Measurements from ENCODE around the gene TSKU.
A peak's percentile ranks its signal among the peaks of the same experiment; 100 is the strongest.

The TSKU gene

DNA sequence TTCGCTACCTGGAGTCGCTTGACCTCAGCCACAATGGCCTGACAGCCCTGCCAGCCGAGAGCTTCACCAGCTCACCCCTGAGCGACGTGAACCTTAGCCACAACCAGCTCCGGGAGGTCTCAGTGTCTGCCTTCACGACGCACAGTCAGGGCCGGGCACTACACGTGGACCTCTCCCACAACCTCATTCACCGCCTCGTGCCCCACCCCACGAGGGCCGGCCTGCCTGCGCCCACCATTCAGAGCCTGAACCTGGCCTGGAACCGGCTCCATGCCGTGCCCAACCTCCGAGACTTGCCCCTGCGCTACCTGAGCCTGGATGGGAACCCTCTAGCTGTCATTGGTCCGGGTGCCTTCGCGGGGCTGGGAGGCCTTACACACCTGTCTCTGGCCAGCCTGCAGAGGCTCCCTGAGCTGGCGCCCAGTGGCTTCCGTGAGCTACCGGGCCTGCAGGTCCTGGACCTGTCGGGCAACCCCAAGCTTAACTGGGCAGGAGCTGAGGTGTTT, 12.8 kb downstream of the TSKU start:
- peaks cover 10 to 31% (median 18%) of the 10 kb centered on the region in 3 donors for H3K36me3 ChIP-seq

DNA sequence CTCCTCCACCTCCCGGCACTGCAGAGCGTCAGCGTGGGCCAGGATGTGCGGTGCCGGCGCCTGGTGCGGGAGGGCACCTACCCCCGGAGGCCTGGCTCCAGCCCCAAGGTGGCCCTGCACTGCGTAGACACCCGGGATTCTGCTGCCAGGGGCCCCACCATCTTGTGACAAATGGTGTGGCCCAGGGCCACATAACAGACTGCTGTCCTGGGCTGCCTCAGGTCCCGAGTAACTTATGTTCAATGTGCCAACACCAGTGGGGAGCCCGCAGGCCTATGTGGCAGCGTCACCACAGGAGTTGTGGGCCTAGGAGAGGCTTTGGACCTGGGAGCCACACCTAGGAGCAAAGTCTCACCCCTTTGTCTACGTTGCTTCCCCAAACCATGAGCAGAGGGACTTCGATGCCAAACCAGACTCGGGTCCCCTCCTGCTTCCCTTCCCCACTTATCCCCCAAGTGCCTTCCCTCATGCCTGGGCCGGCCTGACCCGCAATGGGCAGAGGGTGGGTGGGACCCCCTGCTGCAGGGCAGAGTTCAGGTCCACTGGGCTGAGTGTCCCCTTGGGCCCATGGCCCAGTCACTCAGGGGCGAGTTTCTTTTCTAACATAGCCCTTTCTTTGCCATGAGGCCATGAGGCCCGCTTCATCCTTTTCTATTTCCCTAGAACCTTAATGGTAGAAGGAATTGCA, 13.5 kb downstream of the TSKU start:
- peaks cover 0 to 57% (median 20%) of the 10 kb centered on the region in 4 donors for H3K4me1 ChIP-seq

More for the DNA sequence above, 12.8 kb downstream of the TSKU start:
- Histone ChIP-seq H3K27me3 (no peaks in the 10 kb centered on the region), H3K27ac (no peak overlapping the region), H3K4me1 (peaks cover 0 to 53% (median 17%) of the 10 kb centered on the region in 4 donors), H3K4me3 (no peak overlapping the region), H3K9me3 (no peaks in the 10 kb centered on the region)
- no peak for DNase-seq
- intact Hi-C loops (cut with DNase I; ENCODE audit: low total_unique reads) = no loop called here
- TF ChIP-seq, protein P1, sequence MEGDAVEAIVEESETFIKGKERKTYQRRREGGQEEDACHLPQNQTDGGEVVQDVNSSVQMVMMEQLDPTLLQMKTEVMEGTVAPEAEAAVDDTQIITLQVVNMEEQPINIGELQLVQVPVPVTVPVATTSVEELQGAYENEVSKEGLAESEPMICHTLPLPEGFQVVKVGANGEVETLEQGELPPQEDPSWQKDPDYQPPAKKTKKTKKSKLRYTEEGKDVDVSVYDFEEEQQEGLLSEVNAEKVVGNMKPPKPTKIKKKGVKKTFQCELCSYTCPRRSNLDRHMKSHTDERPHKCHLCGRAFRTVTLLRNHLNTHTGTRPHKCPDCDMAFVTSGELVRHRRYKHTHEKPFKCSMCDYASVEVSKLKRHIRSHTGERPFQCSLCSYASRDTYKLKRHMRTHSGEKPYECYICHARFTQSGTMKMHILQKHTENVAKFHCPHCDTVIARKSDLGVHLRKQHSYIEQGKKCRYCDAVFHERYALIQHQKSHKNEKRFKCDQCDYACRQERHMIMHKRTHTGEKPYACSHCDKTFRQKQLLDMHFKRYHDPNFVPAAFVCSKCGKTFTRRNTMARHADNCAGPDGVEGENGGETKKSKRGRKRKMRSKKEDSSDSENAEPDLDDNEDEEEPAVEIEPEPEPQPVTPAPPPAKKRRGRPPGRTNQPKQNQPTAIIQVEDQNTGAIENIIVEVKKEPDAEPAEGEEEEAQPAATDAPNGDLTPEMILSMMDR (IDR thresholded peaks at IDR 0.05) = no peak

DNA sequence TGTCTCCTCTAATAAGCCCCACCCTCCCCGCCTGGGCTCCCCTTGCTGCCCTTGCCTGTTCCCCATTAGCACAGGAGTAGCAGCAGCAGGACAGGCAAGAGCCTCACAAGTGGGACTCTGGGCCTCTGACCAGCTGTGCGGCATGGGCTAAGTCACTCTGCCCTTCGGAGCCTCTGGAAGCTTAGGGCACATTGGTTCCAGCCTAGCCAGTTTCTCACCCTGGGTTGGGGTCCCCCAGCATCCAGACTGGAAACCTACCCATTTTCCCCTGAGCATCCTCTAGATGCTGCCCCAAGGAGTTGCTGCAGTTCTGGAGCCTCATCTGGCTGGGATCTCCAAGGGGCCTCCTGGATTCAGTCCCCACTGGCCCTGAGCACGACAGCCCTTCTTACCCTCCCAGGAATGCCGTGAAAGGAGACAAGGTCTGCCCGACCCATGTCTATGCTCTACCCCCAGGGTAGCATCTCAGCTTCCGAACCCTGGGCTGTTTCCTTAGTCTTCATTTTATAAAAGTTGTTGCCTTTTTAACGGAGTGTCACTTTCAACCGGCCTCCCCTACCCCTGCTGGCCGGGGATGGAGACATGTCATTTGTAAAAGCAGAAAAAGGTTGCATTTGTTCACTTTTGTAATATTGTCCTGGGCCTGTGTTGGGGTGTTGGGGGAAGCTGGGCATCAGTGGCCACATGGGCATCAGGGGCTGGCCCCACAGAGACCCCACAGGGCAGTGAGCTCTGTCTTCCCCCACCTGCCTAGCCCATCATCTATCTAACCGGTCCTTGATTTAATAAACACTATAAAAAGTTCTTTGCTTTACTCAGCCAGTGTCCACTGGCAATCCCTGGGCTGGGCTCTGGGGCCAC, 14.4 kb downstream of the TSKU start:
- no peak for DNase-seq
- Histone ChIP-seq H3K36me3 (peaks cover 10 to 31% (median 18%) of the 10 kb centered on the region in 3 donors), H3K27ac (peak overlapping the region in 1 of 2 donors; percentile 63), H3K27me3 (no peaks in the 10 kb centered on the region), H3K9me3 (no peaks in the 10 kb centered on the region), H3K4me3 (no peak overlapping the region), H3K4me1 (peaks cover 0 to 61% (median 24%) of the 10 kb centered on the region in 4 donors)
- TF ChIP-seq, protein P1 (IDR thresholded peaks at IDR 0.05) = no peak
- intact Hi-C loops (cut with DNase I; ENCODE audit: low total_unique reads) = loop anchor here (2.0 kb wide), 1 partner anchor 63 kb away; no protein-coding TSS in a partner anchor

More for the DNA sequence above, 13.5 kb downstream of the TSKU start:
- TF ChIP-seq, protein P1 (IDR thresholded peaks at IDR 0.05) = no peak
- DNase-seq = no peak
- H3K36me3 ChIP-seq = peaks cover 10 to 31% (median 18%) of the 10 kb centered on the region in 3 donors
- H3K27me3 ChIP-seq = no peaks in the 10 kb centered on the region
- no peak overlapping the region for H3K4me3 ChIP-seq
- intact Hi-C loops (cut with DNase I; ENCODE audit: low total_unique reads) = no loop called here
- no peak overlapping the region for H3K27ac ChIP-seq
- H3K9me3 ChIP-seq = no peaks in the 10 kb centered on the region

DNA sequence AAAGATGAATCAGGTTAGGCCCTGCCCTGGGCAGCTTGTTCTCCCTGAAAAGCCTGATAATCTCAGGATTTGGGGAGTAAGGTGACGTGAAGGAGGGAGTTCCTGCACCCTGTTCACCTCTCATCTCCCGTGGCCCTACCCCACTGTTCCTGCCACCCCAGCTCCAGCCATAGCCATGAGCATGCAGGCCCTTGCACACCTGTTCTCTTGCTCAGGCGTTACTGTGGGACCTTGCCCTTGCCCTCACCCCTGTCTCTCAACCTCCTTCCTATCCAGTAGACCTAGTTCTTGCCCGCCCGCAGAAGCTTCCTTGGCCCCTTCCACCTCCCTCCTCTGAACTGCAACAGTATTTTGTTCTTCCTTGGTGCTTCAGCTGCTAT, 15.0 kb downstream of the TSKU start:
- intact Hi-C loops (cut with DNase I; ENCODE audit: low total_unique reads) = loop anchor here (2.0 kb wide), 1 partner anchor 63 kb away; no protein-coding TSS in a partner anchor

DNA sequence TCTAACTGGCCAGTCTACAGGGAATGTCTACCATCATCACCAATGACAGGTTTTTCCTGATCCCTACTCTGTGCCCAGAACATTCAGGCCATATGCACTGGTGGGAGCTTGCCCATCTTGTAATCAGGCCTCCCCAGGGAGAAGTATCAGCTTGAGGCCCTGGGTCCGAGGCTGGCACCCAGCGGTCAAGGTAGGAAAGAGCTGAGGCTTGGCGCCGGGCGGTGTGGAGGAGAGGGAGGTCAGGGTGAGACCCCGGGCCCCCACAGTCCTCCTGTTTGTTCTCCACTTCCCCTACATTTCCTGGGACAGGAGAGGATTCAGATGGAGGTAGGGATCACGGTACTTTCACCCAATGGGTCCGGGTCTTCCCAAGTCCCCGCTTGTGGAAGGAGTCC, 15.5 kb downstream of the TSKU start:
- H3K4me1 ChIP-seq = peaks cover 0 to 60% (median 25%) of the 10 kb centered on the region in 4 donors
- H3K36me3 ChIP-seq = peaks cover 10 to 31% (median 18%) of the 10 kb centered on the region in 3 donors
- peak overlapping the region; percentile 31 to 42 for H3K4me3 ChIP-seq
- intact Hi-C loops (cut with DNase I; ENCODE audit: low total_unique reads) = loop anchor here (2.0 kb wide), 1 partner anchor 64 kb away; no protein-coding TSS in a partner anchor
- TF ChIP-seq, protein P1 (IDR thresholded peaks at IDR 0.05) = no peak
- peak overlapping the region; percentile 42 to 63 for H3K27ac ChIP-seq
- H3K27me3 ChIP-seq = no peaks in the 10 kb centered on the region
- peak in 1 of 2 donors; percentile 40 for DNase-seq
- H3K9me3 ChIP-seq = no peaks in the 10 kb centered on the region

More for the DNA sequence above, 15.0 kb downstream of the TSKU start:
- Histone ChIP-seq H3K4me1 (peaks cover 0 to 61% (median 25%) of the 10 kb centered on the region in 4 donors), H3K27me3 (no peaks in the 10 kb centered on the region), H3K36me3 (peaks cover 10 to 31% (median 18%) of the 10 kb centered on the region in 3 donors), H3K9me3 (no peaks in the 10 kb centered on the region), H3K27ac (peak overlapping the region in 1 of 2 donors; percentile 63), H3K4me3 (no peak overlapping the region)
- no peak for DNase-seq
- TF ChIP-seq, protein P1 (IDR thresholded peaks at IDR 0.05) = no peak
